ENCODE measurements around the gene NOTO.

DNA sequence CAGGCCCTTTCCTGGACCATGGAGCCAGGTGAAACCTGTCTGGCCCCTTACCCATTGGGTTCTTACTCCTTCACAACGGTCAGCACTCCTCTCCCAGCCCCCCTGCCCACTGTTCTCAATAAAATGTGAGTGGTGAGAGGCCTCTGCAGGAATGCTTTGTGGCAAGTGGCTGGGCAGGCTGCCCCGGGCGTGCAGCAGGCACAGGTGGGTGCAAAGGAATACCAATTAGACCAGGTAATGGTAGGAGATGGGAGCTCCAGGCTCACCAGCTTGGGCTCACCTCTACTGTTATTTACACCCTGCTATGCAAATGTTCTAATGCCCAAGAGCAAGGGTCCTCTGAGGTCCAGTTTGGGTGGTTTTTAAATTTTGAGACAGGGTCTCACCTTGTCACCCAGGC, 24.7 kb downstream of the NOTO start:
- TF ChIP-seq, protein P1, sequence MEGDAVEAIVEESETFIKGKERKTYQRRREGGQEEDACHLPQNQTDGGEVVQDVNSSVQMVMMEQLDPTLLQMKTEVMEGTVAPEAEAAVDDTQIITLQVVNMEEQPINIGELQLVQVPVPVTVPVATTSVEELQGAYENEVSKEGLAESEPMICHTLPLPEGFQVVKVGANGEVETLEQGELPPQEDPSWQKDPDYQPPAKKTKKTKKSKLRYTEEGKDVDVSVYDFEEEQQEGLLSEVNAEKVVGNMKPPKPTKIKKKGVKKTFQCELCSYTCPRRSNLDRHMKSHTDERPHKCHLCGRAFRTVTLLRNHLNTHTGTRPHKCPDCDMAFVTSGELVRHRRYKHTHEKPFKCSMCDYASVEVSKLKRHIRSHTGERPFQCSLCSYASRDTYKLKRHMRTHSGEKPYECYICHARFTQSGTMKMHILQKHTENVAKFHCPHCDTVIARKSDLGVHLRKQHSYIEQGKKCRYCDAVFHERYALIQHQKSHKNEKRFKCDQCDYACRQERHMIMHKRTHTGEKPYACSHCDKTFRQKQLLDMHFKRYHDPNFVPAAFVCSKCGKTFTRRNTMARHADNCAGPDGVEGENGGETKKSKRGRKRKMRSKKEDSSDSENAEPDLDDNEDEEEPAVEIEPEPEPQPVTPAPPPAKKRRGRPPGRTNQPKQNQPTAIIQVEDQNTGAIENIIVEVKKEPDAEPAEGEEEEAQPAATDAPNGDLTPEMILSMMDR (IDR thresholded peaks at IDR 0.05), result no peak
- TF ChIP-seq POLR2A (IDR thresholded peaks at IDR 0.05), result no peak
